DMS53 treated with DMSO at 0.1 percent for 48 hours (cell line): ENCODE results near the gene GLP1R.

Experiments used
- DNase-seq: peaks from one replicate; lab custom pipeline; 2025; ENCODE audit not compliant: unreplicated experiment; lab: John Stamatoyannopoulos, UW

GLP1R gene

GRCh38 chr6:39043776-39044175 lies 4.8 kb upstream of the GLP1R start:
- DNase-seq = no peak

- DNase-seq = no peak
Measured at GRCh38 chr6:39044181-39044580, 4.4 kb upstream of the GLP1R start.

GRCh38 chr6:39047434-39048327 lies 900 bp upstream of the GLP1R start:
- no peak for DNase-seq

GRCh38 chr6:39049575-39050283 lies 1.1 kb downstream of the GLP1R start:
- no peak for DNase-seq

- no peak for DNase-seq
Measured at GRCh38 chr6:39050453-39051112, 2.0 kb downstream of the GLP1R start.

- no peak for DNase-seq
Measured at GRCh38 chr6:39051399-39052122, 3.0 kb downstream of the GLP1R start.

GRCh38 chr6:39053016-39053624 lies 4.5 kb downstream of the GLP1R start:
- DNase-seq = no peak

- no peak for DNase-seq
Measured at GRCh38 chr6:39053854-39054576, 5.4 kb downstream of the GLP1R start.

GRCh38 chr6:39054577-39055142 lies 6.1 kb downstream of the GLP1R start:
- no peak for DNase-seq

- DNase-seq = no peak
Measured at GRCh38 chr6:39055661-39056060, 7.1 kb downstream of the GLP1R start.

GRCh38 chr6:39056191-39056590 lies 7.6 kb downstream of the GLP1R start:
- DNase-seq = no peak

GRCh38 chr6:39056681-39057080 lies 8.1 kb downstream of the GLP1R start:
- DNase-seq = no peak

GRCh38 chr6:39057251-39058155 lies 8.9 kb downstream of the GLP1R start:
- DNase-seq = no peak

GRCh38 chr6:39058471-39059147 lies 10.0 kb downstream of the GLP1R start:
- DNase-seq = no peak

GRCh38 chr6:39059496-39060310 lies 11.1 kb downstream of the GLP1R start:
- DNase-seq = no peak

GRCh38 chr6:39060467-39061160 lies 12.0 kb downstream of the GLP1R start:
- no peak for DNase-seq

- DNase-seq = no peak
Measured at GRCh38 chr6:39061182-39061581, 12.6 kb downstream of the GLP1R start.
